ENCODE measurements around the gene SNPH.

DNA sequence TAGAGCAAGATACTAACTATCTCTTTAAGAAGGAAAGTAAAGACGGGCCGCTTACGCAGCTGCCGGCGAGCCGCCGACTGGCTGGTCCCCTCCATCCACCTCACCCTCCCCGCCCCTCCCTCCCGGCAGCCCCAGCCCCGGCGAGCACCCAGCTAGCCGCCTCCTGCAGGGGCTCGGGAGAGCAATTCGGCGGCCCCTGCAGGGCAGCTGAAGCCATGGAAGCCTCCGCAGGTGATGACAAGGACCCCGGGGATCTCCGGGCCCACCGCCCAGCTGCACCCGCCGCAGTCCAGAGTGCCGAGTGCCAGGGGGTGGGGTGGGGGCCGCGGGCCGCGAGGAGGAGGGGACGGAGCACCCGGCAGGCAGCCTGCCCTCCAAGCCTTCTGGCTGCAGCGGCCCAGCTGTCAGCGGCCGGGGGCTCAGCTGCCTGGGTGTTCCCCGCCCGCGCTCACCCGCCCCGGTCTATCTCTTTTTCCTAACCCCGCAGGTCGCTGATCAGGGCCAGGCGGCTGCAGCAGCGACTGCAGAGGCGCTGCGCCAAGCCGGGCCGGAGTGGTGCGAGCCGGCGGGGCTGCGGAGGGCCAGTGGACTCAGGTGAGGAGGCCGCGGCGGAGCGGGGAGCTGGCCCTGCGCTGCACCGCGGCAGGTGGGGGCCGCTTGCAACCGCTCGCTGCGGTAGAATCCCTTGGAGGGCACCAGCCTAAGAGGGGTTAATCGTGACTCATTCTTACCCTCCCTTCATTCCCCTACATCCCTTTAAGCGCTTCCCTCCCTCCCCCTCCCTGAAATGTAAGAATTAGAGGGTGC is at the start of gene SNPH:
- TF ChIP-seq EZH2 (IDR thresholded peaks at IDR 0.05; ENCODE audit: borderline replicate concordance, low read length), result no peak
- TF ChIP-seq, protein P1, sequence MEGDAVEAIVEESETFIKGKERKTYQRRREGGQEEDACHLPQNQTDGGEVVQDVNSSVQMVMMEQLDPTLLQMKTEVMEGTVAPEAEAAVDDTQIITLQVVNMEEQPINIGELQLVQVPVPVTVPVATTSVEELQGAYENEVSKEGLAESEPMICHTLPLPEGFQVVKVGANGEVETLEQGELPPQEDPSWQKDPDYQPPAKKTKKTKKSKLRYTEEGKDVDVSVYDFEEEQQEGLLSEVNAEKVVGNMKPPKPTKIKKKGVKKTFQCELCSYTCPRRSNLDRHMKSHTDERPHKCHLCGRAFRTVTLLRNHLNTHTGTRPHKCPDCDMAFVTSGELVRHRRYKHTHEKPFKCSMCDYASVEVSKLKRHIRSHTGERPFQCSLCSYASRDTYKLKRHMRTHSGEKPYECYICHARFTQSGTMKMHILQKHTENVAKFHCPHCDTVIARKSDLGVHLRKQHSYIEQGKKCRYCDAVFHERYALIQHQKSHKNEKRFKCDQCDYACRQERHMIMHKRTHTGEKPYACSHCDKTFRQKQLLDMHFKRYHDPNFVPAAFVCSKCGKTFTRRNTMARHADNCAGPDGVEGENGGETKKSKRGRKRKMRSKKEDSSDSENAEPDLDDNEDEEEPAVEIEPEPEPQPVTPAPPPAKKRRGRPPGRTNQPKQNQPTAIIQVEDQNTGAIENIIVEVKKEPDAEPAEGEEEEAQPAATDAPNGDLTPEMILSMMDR (conservative IDR thresholded peaks at IDR 0.05 in 1 of 2, IDR thresholded peaks at IDR 0.05 in 1 of 2; ENCODE audit: extremely low read depth in 1 of 2, insufficient read depth in 1 of 2, low read depth in 1 of 2, low read length in 2 of 2), result no peak

Measured in mammary epithelial cell (primary cell).